ENCODE data around the gene SMC6. TPM values are rescaled to one million over a fixed set of nuclear protein-coding genes. Genes with fewer than 3 reads are reported as not detected.

SMC6 gene, protein sequence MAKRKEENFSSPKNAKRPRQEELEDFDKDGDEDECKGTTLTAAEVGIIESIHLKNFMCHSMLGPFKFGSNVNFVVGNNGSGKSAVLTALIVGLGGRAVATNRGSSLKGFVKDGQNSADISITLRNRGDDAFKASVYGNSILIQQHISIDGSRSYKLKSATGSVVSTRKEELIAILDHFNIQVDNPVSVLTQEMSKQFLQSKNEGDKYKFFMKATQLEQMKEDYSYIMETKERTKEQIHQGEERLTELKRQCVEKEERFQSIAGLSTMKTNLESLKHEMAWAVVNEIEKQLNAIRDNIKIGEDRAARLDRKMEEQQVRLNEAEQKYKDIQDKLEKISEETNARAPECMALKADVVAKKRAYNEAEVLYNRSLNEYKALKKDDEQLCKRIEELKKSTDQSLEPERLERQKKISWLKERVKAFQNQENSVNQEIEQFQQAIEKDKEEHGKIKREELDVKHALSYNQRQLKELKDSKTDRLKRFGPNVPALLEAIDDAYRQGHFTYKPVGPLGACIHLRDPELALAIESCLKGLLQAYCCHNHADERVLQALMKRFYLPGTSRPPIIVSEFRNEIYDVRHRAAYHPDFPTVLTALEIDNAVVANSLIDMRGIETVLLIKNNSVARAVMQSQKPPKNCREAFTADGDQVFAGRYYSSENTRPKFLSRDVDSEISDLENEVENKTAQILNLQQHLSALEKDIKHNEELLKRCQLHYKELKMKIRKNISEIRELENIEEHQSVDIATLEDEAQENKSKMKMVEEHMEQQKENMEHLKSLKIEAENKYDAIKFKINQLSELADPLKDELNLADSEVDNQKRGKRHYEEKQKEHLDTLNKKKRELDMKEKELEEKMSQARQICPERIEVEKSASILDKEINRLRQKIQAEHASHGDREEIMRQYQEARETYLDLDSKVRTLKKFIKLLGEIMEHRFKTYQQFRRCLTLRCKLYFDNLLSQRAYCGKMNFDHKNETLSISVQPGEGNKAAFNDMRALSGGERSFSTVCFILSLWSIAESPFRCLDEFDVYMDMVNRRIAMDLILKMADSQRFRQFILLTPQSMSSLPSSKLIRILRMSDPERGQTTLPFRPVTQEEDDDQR
- total RNA-seq: 26.0 and 26.8 TPM in 2 replicates
- long read RNA-seq, full-length matches to known transcripts: 2 of 102 reads
- long read RNA-seq, partial matches to known transcripts: 76 of 102 reads
- long read RNA-seq, other reads (novel, unspliced or antisense): 24 of 102 reads

DNA sequence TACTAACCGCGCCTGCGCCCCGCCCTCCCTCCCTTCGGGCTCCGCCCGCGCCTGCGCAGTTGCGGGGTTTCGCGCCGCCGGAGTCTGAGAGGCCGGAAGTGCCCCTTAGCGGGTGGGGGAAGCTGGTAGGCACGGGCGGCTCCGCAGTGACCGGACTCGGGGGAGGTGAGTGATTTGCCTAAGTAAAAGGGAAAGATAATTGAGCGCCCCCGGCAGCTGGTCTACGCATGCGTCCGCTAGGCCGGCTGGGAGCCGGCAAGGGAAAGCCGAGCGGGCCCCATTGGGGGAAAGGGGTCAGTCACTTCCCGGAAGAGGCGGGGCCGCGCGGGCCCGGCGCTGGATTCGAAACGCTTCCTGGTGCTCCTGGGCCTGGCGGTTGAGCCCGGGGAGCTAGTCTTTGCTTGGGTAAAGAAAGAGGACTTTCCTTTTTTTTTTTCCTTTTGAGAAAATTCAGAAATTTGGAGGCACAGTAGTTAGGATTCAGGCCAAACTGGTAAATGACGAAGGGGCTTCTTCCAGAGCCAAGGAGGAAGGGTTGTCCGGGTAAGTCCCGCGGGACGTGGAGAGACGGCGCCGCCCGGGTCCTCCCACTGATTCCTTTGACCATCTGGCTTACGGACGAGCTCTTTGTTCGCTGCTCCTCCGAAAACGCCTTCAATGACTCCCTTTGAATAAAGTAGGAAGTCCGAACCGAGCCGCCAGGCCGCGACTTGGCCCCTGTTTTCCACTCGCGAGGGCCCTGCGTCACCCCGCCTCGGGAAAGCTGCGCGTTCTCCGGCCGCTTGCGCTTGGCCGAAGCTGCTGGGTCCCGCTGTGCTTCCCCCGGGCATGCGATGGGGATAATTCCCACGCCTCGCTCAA lies at the start of gene SMC6, which contains the start of gene GEN1:
Gene SMC6 (minus strand): TSS at position 8 of the 861 bp plus-strand sequence. CDS start 7,864 bp downstream, outside the sequence.
Gene GEN1 (plus strand): TSS at position 336 of the 861 bp plus-strand sequence. CDS start 5,806 bp downstream, outside the sequence.
- peaks cover 17% of the 10 kb centered on the region for H3K4me1 Mint-ChIP-seq (ENCODE audit: low read depth)
- DNase-seq (ENCODE audit: low spot score, unreplicated experiment): peak; percentile 90
- peak within 1 kb of the TSS; percentile 98 for H3K27ac Mint-ChIP-seq
- no peaks in the 10 kb centered on the region for H3K36me3 Mint-ChIP-seq (ENCODE audit: insufficient read depth)
- no peaks in the 10 kb centered on the region for H3K9me3 Mint-ChIP-seq (ENCODE audit: low read depth)
- no peaks in the 10 kb centered on the region for H3K27me3 Mint-ChIP-seq
- TF ChIP-seq, protein P1, sequence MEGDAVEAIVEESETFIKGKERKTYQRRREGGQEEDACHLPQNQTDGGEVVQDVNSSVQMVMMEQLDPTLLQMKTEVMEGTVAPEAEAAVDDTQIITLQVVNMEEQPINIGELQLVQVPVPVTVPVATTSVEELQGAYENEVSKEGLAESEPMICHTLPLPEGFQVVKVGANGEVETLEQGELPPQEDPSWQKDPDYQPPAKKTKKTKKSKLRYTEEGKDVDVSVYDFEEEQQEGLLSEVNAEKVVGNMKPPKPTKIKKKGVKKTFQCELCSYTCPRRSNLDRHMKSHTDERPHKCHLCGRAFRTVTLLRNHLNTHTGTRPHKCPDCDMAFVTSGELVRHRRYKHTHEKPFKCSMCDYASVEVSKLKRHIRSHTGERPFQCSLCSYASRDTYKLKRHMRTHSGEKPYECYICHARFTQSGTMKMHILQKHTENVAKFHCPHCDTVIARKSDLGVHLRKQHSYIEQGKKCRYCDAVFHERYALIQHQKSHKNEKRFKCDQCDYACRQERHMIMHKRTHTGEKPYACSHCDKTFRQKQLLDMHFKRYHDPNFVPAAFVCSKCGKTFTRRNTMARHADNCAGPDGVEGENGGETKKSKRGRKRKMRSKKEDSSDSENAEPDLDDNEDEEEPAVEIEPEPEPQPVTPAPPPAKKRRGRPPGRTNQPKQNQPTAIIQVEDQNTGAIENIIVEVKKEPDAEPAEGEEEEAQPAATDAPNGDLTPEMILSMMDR (IDR thresholded peaks at IDR 0.05; ENCODE audit: unreplicated experiment): no peak
- H3K4me3 Mint-ChIP-seq (ENCODE audit: low read depth): peak within 1 kb of the TSS; percentile 91

DNA sequence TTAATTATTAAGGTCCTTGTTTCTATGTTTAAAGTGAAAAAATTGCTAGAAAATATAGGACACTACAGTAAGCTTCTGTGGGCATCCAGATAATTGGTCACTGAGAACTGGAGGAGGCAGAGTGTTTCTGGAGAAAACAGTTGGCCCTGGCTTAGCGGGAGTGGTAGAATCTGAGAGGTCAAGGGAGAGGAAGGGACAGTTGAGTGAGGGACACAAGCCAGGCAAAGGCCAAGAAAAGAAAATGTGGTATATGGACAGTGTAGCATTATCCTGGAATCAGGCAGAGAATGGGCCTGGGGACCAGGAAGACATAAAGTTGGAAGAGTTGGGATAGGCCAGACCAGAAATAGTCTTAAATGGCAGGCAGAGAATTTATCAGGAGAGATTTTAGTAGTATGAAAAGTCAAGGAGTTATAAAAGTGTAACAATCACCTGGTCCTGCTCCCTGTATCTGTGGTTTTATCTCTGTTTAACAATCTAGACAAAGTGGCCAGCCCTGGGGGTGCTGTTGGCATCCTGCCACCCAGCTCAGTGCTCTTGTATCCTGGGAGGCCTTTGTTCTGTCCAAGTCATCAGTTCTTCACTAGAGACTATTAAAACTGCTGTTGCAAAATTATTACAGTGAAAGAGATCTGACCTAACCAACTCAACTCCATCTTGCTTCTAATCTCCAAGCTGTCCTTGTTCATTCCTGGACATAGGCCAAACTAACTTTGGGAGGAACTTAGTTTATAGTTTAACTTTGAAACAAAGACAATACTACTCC lies 47.3 kb upstream of the SMC6 start:
- H3K27ac Mint-ChIP-seq: no peak overlapping the region
- H3K36me3 Mint-ChIP-seq (ENCODE audit: insufficient read depth): no peaks in the 10 kb centered on the region
- no peaks in the 10 kb centered on the region for H3K9me3 Mint-ChIP-seq (ENCODE audit: low read depth)
- TF ChIP-seq, protein P1 (IDR thresholded peaks at IDR 0.05; ENCODE audit: unreplicated experiment): no peak
- H3K4me1 Mint-ChIP-seq (ENCODE audit: low read depth): no peaks in the 10 kb centered on the region
- peaks cover 4% of the 10 kb centered on the region for H3K27me3 Mint-ChIP-seq
- DNase-seq (ENCODE audit: low spot score, unreplicated experiment): no peak
- no peak overlapping the region for H3K4me3 Mint-ChIP-seq (ENCODE audit: low read depth)

DNA sequence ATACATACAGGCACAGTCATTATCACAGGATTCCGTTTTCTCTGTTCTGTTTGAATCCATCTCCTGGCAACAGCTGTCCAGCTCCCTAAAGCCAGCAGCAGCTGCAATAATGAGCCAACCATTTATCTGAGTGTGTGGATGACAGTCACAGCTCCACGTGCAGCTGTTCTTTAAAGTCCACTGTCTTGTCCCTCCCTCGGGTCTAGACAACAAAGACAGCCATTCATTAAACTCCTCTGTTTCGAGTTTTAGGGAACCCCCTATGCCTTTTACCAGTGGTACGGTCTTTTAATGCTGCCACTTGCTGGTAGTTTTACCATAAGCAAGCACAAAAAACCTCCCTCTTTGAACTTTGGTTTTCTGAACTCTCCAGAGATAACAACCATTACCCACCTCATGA lies 46.6 kb upstream of the SMC6 start:
- no peak for DNase-seq (ENCODE audit: low spot score, unreplicated experiment)
- Mint-ChIP-seq H3K9me3 (ENCODE audit: low read depth) (no peaks in the 10 kb centered on the region), H3K4me1 (ENCODE audit: low read depth) (no peaks in the 10 kb centered on the region), H3K4me3 (ENCODE audit: low read depth) (no peak overlapping the region), H3K27me3 (peaks cover 4% of the 10 kb centered on the region), H3K27ac (no peak overlapping the region), H3K36me3 (ENCODE audit: insufficient read depth) (no peaks in the 10 kb centered on the region)
- TF ChIP-seq, protein P1 (IDR thresholded peaks at IDR 0.05; ENCODE audit: unreplicated experiment): no peak

DNA sequence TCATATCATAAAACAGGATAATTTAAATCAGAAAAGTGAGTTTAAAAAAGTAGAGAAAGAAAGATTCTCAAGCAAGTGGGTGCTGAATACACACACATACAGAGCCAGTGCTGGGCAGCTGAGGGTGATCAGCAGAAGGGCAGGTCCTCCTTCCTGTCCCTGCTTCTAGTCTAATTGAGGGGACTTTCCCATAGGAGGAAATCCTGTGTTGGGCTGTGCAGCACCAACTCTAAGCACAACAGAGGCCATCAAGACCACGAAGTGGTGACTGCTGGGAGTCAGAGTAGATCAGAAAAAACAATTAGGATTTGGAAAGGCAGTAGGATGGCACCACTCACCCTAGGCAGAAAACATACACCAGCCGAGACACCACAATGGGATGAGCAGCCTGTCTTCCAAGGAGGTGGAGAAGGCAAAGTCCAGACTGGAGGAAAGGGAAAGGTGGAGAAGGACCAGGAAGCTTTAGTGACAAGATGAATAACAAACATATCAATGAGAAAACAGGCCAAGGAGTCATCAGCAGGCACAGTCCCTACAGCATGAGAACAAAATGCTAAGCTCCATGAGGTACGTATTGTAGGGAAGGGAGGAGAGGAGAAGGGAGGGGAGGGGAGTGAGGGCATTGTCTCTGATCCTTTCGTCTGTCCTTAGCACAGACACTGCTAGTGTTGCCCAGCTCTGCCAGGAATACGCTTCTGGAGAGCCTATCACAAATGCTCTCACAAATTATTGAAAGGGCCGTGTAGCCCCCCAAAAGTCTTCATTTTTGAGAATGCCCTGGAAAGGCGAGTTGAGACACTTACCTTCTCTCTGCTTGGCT lies 45.9 kb upstream of the SMC6 start:
- Mint-ChIP-seq H3K27me3 (peaks cover 4% of the 10 kb centered on the region), H3K4me3 (ENCODE audit: low read depth) (no peak overlapping the region), H3K27ac (peak overlapping the region; percentile 8), H3K4me1 (ENCODE audit: low read depth) (no peaks in the 10 kb centered on the region), H3K9me3 (ENCODE audit: low read depth) (no peaks in the 10 kb centered on the region), H3K36me3 (ENCODE audit: insufficient read depth) (no peaks in the 10 kb centered on the region)
- DNase-seq (ENCODE audit: low spot score, unreplicated experiment): no peak
- TF ChIP-seq, protein P1 (IDR thresholded peaks at IDR 0.05; ENCODE audit: unreplicated experiment): no peak

All from progenitor cell of endocrine pancreas (in vitro differentiated cells).